Measurements from ENCODE around the gene FXYD7. TPM values are rescaled to one million over a fixed set of nuclear protein-coding genes. Genes with fewer than 3 reads are reported as not detected.
"Not testable (repeated sequence)": the region's sequence is repeated elsewhere in the genome, so short reads cannot be mapped to it uniquely, and the experiment has no call there.

FXYD7 gene
- total RNA-seq, 1 experiment from 2014 or later: not detected

DNA sequence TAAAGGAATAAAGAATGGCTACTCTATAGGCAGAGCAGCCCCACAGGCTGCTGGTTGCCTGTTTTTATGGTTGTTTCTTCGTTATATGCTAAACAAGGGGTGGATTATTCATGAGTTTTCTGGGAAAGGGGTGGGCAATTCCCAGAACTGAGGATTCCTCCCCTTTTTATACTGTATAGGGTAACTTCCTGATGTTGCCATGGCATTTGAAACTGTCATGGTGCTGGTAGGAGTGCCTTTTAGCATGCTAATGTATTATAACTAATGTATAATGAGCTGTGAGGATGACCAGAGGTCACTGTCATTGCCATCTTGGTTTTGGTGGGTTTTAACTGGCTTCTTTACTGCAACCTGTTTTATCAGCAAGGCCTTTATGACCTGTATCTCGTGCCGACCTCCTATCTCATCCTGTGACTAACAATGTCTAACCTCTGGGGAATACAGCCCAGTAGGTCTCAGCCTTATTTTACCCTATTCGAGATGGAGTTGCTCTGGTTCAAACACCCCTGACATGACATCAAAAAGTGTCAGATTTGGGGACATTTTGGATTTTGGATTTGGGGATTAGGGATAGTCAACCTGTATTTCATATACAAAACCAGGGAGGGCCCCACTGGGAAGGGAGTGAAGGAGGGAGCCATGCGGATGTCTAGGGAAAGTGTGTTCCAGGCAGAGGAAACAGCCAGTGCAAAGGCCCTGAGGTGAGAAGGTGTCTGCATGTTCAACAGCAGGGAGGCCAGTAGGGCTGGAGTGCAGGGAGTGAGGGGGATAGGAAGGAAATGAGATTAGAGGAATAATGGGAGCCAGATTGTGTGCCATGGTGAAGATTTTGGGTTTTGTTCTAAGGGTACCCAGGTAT is 22.4 kb downstream of the FXYD7 start:
- DNase-seq (ENCODE audit: low spot score): no peak

DNA sequence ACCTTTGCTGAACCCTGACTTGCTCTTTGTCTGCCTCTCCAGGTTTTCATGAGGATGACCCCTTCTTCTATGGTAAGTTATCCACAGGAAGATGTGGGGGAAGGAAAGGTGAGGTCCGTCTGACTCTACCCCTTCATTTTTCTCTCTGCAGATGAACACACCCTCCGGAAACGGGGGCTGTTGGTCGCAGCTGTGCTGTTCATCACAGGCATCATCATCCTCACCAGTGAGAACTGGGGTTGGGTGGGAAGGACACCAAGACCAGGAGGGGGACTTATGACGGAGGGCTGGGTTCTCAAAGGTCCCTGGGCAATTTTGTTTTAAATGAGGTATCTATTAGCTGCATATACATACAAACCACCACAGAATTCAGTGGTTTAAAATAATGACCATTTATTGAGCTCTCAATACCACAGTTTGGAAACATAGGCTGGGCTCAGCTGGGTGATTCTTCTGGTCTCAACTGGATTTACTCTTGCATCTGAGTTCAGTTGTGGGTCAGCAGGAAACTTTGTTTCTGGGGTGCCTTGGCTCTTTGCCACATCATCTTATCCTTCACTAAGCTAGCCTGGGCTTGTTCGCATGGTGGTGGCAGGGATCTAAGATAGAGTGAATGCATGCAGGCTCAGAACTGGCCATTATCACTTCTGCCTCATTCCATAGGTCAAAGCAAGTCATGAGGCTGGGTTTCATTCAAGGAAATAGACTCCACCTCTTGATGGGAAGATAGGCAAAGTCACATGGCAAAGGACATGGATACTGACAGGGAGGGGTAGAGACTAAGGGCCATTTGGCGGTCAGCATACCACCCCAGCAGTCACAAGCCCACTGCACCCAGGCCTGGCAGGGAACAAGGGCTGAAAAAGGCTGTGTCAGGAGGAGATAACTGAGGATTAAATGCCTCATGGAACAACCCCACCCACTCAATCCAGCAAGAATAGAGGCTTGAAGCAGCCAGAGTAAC is 23.3 kb downstream of the FXYD7 start:
- DNase-seq (ENCODE audit: low spot score): no peak

DNA sequence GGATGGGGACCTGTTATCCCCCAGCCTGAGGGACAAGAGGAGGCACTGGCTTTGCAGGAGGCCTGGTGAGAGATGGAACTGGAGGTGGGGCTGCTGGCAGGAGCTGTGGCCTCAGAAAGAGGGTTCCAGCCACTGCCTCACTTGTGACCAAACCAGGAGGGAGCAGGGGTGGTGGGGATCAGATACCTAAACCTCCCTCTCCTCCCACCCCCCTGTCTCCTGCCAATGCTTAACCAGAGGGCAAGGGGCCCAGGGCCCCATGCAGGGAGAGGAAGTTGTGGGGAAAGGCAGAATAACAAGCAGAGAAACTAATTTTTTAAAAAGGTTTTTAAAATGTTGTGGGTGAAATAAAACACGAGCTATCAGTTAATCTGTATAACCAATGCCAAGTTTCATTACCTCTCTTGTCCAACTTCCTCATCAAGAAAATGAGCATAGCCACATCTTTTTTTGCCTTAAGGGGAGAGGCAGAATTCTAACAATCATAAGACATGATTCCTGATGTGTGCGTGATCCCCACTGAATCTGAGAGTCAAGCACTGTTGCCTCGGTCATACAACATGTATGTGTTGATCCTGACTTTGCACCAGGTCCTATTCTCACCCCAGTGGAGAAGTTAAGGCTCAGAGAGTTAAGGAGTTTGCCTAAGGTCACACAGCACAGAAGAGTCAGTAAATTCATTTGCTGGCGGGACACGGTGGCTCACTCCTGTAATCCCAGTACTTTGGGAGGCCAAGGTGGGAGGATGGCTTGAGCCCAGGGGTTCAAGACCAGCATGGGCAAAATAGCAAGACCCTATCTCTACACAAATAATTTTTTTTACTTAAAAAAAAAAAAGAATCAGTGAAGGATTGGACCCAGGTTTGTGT is 24.4 kb downstream of the FXYD7 start:
- no peak for DNase-seq (ENCODE audit: low spot score)

DNA sequence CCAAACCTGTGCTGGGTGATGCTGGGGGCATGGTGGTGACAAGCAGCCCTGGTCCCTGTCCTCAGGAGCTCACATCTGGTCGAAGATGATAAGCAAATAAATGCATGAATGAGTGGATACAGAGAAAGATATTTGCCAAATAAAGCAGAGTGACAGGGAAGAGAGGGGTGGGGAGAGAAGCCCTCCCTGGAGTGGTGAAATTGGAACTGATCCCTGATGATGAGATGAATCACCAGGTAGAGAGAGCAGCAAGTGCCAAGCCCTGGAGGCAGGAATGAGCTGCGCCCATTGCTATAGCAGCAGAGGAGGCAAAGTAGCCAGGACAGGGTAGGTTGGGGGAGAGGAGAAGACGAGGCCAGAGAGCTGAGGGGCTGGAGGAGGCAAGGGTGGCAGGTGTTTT is 25.1 kb downstream of the FXYD7 start:
- no peak for DNase-seq (ENCODE audit: low spot score)

DNA sequence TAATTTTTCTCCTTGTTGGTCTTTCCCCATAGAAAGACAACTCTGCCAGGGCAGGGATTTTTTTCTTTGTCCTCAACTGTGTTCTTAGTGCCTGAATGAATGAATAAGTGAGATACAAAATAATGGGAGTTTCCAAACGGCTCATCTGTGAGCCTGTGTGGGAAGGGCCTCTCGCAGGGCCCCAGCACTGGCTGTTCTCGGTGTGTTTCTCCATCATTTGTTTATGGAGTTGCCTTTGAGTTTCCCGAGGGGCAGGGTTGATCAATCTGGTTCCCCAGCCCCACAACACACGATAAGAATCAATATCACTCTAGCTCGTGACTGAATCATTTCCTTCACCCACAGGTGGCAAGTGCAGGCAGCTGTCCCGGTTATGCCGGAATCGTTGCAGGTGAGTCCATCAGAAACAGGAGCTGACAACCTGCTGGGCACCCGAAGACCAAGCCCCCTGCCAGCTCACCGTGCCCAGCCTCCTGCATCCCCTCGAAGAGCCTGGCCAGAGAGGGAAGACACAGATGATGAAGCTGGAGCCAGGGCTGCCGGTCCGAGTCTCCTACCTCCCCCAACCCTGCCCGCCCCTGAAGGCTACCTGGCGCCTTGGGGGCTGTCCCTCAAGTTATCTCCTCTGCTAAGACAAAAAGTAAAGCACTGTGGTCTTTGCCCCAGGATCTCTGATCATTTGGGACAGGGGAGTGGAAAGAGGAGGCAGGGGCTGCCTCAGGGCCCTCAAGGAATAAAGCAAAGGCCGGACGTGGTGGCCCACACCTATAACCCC is 26.4 kb downstream of the FXYD7 start:
- DNase-seq (ENCODE audit: low spot score): no peak

DNA sequence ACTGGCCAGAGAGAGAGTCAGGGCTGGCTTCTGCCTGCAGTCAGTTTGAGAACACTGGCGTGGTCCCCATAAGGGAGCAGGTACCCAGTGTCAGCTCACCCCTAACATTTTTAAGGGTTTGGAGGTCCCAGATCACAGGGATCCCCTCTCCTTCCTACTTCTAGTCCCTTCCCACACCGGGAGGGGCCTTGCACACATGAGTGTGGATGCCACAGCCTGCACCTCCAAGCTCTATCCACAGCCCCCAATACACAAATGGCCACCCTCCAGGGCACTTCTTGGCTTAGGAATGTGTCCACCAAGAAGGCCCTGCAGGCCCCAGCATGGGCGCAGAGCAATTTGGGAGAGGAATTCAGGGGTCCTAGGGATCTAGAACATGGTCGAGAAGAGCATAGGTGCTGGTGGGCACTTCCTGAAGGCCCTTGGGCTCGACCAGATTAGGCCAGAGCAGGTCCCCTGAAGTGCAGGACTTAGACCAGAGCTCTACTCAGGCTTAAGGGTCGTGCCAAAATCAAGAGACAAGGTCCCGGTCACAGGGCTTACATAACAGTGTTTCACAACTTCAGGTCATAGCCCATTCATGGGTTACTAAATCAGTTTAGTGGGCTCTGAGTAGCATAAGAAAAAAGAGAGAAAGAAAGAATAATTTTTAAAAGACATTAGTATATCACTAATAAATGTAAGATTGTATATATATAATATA is 27.5 kb downstream of the FXYD7 start:
- DNase-seq (ENCODE audit: low spot score): no peak

DNA sequence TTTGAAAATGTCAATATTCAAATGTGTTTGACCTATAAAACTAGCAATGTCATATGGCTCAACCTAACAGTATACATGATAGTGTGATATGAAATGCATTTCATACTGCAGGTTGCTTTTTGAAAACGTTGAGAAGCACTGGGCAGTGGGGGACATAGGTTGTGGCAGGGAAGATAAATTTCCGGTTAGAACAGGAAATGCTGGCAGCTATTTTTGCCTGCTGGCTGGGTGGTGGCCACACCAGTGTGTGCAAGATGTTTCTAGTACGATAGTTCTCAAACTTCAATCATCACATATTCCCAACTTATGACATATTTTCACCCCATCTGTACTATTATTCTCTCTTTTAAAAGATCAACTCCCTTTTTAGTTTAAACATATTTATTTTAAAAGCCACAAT is 28.7 kb downstream of the FXYD7 start:
- DNase-seq (ENCODE audit: low spot score): no peak

DNA sequence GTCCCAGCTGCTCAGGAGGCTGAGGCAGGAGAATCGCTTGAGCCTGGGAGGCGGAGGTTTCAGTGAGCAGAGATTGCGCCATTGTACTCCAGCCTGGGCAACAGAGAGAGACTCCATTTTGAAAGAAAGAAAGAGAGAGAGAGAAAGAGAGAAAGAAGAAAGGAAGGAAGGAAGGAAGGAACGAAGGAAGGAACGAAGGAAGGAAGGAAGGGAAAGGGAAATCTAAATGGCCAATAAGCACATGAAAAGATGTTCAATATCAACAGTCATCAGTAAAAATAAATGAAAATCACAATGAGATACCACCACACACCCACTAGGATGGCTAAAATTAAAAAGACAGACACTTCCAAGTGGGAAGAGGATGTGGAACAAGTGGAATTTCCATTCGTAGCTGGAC is 31.2 kb downstream of the FXYD7 start:
- no peak for DNase-seq (ENCODE audit: low spot score)

DNA sequence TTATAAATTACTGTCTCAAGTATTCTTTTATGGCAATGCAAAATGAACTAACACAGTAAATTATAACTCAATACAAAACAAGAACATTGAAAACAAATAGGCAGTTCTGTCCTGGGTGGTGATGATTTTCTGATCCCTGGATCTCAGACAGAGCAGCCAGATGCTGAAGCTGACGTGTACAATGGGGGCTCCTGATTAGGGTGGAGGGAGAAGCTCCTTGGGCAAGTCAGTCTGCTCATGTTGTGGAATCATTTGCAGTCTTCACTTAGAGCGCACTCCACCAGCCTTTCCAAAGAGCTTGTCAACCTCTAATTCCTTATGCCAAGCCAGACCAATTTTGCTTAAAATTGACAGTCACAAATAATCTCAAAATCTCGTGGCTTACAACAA is 33.1 kb downstream of the FXYD7 start:
- DNase-seq (ENCODE audit: low spot score): no peak

DNA sequence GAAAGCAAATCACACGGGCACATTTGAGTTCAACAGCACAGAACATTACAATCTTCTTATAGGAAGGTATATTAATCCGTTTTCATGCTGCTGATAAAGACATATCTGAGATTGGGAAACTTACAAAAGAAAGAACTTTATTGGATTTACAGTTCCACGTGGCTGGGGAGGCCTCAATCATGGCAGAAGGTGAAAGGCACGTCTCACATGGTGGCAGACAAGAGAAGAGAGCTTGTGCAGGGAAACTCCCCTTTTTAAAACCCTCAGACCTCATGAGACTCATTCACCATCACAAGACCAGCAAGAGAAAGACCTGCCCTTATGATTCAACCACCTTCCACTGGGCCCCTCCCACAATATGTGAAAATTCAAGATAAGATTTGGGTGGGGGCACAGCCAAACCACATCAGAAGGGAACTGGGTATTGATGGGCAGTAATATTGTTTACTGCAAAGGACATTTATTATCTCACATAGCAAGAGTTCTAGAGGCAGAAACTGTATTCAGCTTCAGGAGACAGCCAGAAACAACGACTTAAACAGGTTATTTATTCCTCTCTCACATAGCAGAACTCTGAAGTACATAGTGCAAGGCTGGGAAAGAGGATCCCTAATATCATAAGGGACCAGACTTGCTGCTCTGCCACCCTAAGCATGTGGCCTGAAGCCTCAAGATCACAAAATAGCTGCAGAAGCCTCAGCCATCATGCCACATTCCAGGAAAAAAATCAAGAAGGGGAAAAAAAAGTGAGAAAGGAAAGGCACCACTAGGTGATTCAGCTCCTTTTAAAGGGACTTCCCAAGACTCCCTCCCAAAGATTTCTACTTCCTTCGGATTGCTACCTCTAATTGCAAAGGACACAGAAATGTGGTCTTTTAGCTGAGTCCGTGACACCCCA is 34.6 kb downstream of the FXYD7 start:
- no peak for DNase-seq (ENCODE audit: low spot score)

DNA sequence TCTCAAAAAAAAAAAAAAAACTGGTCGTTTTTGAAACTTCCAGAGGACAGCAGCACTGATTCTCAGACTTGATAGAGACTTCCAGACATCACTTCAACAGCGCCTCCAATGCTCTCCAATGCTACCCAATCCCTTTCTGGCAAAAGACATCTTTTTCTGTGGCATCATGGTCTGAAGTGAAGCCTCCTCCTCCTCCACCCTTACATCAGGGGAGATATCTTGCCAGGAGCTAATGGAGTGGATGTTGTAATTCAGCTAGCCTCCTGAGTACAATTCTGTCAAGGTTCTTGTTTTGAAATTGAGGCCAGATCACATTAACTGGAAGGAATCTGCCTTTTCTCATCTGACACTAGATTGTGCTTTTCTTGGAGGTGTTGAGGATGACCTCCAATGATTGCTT is 35.6 kb downstream of the FXYD7 start:
- no peak for DNase-seq (ENCODE audit: low spot score)

DNA sequence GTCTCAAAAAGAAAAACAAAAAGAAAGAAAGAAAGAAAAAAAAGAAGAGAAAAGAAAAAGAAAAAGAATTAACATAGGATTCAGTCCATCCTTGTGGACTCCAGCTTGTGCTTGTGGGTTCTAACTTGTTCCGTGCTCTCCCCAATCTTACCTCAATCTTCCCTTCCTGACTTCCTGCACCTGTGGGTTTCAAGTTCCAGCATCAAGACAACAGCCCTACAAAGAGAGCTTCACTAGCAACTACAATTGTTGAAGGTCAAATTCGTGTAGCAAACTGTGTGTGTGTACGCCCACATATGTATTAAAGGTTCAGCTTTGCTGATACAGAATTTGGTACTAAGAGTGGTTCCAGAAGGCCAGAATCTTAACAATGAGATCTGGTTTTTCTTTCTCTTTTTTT is 36.8 kb downstream of the FXYD7 start:
- no peak for DNase-seq (ENCODE audit: low spot score)

DNA sequence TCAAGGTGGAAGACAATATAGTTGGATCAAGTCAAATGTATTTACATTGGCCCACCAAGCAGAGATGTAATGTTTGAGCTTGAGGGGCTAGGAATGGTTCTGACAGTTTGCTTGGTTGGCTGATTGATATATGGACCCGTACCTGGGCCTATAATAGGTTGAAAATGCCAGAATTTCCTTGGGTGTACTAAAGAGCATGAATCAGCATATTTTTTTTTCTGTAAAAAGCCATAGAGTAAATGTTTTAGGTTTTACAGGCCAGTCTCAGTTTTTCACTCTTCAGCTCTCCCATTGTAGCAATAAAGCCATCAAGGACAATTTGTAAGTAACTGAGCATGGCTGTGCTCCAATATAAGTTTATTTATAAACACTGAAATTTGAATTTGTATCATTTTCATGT is 38.3 kb downstream of the FXYD7 start:
- DNase-seq (ENCODE audit: low spot score): no peak

DNA sequence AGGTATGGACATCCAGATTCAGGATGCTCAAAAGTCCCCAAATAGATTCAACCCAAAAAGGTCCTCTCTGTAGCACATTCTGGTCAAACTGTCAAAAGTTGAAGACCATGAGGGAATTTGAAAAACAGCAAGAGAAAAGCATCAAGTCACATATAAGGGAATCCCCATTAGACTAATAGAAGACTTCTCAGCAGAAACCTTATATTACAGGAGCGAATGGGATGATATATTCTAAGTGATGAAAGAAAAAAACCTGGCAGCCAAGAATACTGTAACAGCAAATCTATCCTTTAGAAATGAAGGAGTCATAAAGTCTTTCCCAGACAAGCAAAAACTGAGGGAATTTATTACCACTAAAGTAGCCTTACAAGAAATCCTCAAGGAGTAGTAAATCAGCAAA is 41.2 kb downstream of the FXYD7 start:
- DNase-seq (ENCODE audit: low spot score): no peak

DNA sequence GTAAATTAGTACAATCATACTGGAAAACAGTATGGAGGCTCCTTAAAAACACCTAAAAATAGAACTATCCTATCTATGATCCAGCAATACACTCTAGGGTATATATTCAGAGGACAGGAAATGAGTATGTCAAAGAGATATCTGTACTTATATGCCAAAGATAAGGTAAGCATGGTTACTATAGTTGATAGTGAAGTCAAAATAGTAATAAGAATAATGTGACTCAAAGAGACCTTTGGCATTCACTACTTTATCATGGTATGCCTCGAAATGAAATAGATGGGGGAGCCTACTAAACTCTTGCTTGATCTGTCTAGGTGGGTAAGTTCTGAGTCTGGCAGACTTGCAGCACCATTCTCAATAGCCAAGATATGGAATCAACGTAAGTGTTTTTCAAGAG is 41.8 kb downstream of the FXYD7 start:
- no peak for DNase-seq (ENCODE audit: low spot score)

DNA sequence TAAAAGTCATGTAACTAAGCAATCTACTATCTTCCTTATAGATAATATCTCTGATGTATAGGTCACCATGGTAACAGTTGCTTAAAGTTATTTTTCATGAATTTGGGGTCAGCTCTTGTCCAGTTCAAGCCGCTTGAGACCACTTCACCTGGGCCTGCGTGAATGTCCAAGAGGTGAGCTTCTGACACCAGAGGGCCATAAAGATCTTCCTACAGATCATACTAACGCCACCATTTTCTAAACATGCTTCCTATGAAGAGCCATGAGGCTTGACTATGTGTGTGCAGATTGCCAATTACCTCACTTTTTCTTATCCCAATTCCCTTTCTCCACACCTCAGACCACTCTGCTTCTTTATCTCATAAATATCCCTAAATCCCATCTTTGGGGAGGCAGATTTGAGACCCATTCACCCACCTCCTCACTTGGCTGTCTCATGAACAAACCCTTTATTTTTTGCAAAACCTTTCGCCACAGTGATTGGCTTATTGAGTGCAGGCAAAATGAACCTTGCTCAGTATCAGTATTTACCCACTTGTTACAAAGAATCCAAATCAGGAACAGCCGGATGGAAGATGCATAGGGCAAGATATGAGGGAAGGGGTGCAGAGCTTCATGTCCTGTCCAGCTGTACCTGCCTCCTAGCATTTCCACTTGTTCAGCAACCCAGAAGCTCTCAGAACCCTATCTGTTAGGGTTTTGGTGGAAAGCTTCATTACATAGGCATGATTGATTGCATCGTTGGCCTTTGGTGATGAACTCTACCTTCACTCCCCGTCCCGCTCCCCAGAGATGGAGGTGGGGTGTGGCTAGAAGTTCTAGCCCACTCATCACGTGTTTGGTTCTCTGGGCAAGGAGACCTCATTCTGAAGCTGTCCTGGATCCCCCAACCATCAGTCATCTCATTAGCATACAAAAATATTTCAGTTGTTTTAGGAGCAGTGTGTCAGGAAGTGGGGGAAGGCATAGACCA is 51.2 kb downstream of the FXYD7 start:
- DNase-seq (ENCODE audit: low spot score): no peak

DNA sequence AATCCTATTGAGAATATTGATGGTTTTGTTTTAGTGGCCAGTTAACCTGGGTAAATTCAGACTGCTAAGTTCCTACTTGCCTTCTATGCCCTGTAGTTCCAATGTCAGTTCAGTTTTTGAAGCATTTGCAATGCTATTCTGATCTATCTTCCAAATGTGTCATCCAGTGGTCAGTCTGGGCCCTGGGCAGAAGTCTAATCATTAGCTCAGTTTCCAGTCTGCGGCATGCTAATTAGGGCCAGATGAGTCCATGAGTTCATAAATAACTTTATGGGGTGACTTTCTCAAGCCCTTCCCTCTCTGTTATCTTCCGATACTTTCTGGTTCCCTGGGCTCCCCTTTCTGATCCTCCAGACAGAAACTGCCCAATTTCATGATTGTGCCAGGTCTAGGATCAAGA is 52.8 kb downstream of the FXYD7 start:
- no peak for DNase-seq (ENCODE audit: low spot score)

DNA sequence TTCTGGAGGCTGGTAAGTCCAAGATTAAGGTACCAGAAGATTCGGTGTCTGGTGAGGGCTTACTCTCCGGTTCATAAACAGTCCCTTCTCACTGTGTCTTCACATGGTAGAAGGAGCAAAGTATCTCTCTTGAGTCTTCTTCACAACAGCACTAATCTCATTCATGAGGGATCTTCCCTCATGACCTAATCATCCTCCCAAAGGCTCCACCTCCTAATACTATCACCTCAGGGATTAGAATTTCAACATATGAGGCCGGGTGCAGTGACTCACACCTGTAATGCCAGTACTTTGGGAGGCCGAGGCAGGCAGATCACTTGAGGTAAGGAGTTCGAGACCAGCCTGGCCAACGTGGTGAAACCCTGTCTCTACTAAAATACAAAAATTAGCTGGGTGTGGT is 53.8 kb downstream of the FXYD7 start:
- DNase-seq (ENCODE audit: low spot score): not testable (repeated sequence)
